Right lung (tissue), 5 donors: Measurements from ENCODE around the gene CACNA2D1. TPM values are rescaled to one million over a fixed set of nuclear protein-coding genes. Genes with fewer than 3 reads are reported as not detected.
"Not testable (repeated sequence)": the region's sequence is repeated elsewhere in the genome, so short reads cannot be mapped to it uniquely, and the experiment has no call there.

Source experiments
- DNase-seq, 2 donors: peaks; one replicate each; pipeline ENCODE4 v3.0.0-alpha.2; 2013
- polyA plus RNA-seq, 5 donors: library from polyadenylated mRNA; unstranded; fragments of 120-200 nt; gene quantifications; one replicate each; pipeline versions ENCODE4 v1.2.1 to v1.2.3, GENCODE V29; 2013; ENCODE audit warnings: inconsistent platforms in 1 of 5, low replicate concordance in 1 of 5; ENCODE audit not compliant: insufficient read length in 5 of 5, insufficient read depth in 1 of 5

Gene CACNA2D1
- polyA plus RNA-seq, 5 donors: 12.2 to 21.3 (median 18.6) TPM

DNA sequence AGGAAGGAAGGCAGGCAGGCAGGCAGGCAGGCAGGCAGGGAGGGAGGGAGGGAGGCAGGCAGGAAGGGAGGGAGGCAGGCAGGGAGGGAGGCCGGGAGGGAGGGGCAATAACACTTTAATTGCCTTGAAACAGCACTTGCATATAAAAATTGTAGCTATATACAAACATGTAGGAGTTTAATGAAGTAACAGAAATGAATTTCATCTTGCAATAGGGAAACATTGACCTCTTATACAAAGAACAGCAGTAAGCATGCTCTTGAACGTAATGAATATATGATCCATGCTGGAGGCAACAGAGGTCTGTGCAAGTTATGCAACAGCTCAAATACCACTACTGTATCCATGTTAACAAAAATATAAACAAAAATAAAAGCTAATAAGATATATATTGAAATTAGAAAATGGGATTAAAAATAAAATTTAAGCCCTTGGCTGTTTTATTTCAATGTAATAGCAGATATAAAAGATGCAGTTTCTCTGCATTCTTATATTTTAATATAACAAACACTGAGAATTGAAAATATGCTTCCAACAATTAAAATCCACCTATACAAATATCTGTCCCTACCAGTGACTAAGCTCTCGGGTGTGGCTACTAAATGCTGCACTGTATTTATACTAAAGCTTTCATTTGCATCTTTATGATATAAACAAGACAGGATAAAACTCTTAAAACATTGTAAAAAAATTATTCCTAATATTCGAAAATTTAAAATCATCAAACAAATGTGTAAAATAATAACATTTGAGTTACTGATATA lies 50.3 kb downstream of the CACNA2D1 start:
- DNase-seq: peak; percentile 66 to 77

DNA sequence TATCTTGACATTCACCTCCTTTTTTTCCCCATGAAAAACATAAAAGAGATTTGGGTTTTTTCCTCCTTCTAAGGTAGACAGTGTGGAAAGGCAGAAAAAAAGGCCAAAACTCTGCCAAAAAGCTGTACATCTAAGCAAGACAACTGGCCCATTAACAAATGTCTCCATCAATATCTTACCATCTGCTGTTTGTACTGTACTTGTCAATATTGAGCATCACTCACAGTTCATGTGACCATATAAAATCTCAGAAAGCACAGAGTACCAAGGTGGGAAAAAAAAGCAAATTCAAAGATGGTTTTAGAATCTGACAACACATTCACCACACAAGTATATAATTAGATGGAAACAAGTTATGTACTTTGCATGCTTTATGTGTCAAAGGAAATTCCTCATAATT lies 52.6 kb downstream of the CACNA2D1 start:
- DNase-seq: no peak

DNA sequence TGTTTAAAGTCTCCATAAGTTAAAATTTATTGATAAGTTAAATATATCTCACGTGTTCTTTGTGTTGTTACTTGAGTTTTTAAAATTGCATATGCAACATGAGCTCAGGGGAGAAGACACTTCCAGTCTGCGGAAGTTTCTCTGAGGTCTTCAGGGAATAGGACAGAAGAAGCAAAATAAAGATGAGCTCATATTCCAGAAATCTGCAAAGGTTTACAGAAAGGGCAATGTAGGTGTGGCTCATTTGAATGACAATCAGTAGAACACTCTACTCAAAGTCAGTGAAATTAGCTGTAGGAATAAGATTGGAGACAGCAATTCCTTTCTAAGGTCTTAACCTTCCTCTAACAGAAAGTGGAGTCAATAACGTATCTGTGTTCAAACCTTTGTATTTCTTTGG lies 53.7 kb downstream of the CACNA2D1 start:
- no peak for DNase-seq

GRCh38 chr7:82388138-82388537 lies 55.4 kb downstream of the CACNA2D1 start:
- DNase-seq: no peak

DNA sequence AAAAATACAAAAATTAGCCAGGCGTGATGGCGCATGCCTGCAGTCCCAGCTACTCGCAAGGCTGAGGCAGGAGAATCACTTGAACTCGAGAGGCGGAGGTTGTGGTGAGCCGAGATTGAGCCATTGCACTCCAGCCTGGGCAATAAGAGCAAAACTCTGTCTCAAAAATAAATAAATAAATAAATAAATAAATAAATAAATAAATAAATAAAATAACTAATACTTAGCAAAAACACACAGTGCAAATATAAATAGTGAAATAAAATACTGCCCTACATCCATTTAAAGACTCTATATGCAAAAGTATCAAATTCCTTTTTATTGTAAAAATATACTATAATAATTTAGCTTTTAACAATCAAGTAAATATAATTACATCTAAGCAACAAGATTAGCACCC lies 57.0 kb downstream of the CACNA2D1 start:
- not testable (repeated sequence) for DNase-seq

GRCh38 chr7:82384779-82385178 lies 58.8 kb downstream of the CACNA2D1 start:
- no peak for DNase-seq

DNA sequence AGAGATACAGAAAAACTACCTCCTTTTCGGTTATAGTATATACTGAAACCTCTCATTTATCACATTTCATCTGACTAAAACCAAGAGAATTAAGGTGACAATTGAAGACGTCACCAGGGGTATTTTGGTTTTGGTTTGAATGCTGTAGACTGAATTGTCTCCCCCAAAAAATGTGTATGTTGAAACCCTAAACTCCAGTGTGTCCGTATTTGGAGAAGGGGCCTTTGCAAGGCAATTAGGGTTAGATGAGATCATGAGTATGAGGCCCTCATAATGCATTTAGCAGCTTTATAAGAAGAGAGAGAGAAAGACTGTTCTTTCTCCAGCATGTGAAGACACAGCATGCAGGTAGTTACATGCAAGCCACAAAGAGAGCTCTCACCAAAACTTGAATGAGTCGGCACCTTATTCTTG lies 59.5 kb downstream of the CACNA2D1 start:
- no peak for DNase-seq

DNA sequence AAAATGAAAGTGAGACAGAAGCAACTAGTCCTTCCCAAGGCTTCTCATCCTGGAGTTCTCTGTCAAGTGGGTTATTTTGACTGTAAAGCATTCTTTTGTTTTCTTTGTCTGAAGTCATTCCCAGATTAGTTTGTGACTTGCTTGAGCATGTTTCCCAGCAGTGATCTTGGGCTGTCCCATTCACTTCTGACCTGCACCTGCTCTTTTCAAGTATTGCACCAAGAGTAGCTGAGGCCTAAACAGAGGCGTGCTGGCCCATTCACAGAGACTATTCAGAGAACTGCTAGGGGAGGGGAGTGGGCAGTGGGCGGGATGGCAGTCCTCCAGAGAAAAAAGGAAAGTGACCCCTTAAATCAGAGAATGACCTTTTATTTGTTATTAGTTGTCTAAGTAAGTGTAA lies 61.3 kb downstream of the CACNA2D1 start:
- no peak for DNase-seq

GRCh38 chr7:82376739-82377138 lies 66.8 kb downstream of the CACNA2D1 start:
- DNase-seq: no peak

GRCh38 chr7:82375713-82376112 lies 67.9 kb downstream of the CACNA2D1 start:
- DNase-seq: no peak

DNA sequence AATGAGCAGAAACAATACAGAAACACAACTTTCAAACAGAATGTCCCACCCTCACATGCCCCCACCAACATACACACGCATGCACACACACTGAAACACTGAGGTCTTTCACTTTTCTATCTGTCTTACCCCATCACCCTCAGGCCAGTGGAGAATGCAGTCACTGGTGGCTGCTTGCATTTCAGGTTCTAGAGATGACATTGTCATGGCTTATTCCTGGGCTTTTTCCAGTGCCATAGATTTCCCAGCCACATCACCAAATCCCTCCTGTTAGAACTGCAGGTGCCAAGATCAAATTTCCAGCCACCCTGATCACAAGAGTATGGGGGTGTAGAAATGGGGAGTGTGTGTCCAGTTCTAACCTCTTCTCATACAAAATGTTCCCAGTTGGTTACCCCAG lies 68.4 kb downstream of the CACNA2D1 start:
- DNase-seq: no peak

- DNase-seq: no peak
These were observed 69.5 kb downstream of the CACNA2D1 start for GRCh38 chr7:82373926-82374635.

GRCh38 chr7:82364671-82365070 lies 78.9 kb downstream of the CACNA2D1 start:
- no peak for DNase-seq

DNA sequence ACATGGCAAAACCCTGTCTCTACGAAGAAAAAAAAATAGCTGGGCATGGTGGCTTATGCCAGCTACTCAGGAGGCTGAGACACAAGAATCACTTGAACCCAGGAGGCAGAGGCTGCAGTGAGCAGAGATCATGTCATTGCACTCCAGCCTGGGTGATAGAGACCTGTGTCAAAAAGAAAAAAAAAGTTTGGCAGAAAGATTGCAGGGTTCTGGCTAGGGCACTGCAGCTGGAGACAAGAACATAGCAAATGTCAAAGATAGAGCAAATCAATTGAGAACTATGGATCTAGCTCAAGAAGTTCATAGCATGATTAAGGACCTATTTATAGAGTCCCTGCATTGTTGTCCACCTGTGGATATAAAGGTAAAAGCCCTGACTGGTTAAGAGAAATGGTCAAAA lies 79.5 kb downstream of the CACNA2D1 start:
- DNase-seq: no peak

DNA sequence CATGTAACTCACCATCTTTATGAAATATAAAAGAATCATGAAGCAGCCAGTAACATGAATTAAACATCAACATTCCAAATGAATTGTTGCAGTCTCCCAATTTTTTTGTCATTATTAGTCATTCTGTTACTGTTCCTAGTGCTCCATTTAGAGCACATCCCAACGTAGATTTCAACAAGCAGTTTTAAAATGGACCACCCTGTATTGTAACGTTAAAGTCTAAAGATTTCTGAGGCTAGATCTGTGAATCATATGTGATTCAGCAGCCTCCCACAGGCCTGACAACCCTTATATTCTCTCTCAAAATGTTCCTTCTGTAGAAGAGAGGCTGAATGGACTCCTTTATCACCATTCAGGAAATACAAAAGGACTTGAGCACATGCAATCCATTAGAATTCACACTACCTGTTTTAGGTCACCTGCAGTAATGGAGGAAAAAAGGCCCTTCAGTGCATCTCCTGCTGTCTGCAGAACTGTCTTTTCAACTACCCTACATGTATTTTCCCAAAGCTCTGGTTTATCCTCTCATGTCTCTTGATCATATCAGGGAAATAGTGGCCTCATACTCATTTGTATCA lies 81.4 kb downstream of the CACNA2D1 start:
- no peak for DNase-seq

- no peak for DNase-seq
These were observed 82.8 kb downstream of the CACNA2D1 start for GRCh38 chr7:82360591-82361368.

DNA sequence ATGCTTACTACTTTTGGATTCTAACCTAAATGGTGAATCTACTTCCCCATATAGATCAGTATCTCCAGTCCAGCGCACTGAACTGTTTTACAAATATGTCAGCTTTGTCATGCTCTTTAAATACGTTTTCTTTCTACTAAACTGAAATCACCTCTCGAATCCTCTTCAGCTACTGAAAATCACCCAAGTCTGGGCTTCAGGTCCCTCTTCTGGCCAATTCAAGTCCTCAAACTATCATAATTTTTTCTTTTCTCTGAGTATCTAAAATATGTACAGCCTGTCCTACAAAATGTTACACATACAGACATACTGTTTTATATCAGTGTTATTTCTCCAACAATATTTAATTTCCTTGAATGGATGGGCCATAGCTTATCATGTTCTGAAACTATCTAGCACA lies 84.2 kb downstream of the CACNA2D1 start:
- no peak for DNase-seq

DNA sequence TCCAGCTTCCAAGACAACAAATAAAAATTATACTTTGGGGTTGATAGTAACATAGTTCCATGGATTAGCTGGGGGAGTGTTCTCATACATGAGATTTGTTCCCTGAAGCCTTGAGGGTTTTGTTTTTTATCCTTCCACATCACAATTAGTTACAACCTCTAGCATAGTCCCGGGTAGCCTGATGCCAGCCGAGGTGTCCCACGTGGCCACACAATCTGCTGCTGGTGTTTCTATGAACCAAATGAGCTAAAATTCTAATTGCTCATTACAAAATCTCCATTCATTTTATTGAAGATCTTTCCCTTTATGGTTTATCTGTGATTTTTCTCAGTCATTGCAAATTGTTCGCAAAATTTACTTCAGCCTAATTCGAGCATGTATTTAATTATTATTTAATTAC lies 84.7 kb downstream of the CACNA2D1 start:
- DNase-seq: no peak

GRCh38 chr7:82358009-82358578 lies 85.5 kb downstream of the CACNA2D1 start:
- DNase-seq: no peak

DNA sequence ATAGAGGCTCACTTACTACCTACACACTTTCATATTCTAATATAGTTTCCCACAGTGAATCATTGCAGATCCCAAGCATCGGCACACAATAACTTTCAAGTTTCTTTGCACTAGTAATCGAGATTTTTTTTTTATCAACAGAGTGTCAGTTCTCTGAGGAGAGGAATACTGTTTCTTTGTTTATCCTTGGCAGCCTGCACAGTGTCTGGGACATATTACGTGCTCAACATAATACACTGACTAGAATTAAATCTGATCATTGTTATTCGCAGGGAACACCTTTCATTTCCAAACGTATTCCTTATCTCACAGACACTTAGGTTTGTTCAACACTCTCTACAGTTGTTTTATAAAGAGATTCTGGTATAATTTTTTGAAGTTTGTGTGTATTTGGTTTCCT lies 95.3 kb downstream of the CACNA2D1 start:
- no peak for DNase-seq

DNA sequence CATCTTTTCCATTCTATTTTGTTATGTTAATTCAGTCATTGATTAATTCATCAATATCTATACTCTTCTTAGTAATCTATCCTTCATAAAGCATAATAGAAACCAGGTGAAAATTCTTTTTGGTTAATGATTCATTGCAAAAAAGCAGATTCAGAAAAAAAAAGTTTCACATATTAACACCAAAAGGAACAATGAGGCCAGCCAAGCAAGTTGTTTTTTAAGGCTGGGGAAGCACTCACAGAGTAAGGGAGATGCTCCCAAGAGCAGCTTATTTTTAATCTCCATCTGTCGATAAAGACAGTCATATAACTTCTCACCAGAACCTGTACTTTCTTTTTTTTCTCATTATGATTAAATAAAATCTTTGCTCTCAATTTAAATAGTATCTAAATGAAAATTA lies 95.8 kb downstream of the CACNA2D1 start:
- no peak for DNase-seq

DNA sequence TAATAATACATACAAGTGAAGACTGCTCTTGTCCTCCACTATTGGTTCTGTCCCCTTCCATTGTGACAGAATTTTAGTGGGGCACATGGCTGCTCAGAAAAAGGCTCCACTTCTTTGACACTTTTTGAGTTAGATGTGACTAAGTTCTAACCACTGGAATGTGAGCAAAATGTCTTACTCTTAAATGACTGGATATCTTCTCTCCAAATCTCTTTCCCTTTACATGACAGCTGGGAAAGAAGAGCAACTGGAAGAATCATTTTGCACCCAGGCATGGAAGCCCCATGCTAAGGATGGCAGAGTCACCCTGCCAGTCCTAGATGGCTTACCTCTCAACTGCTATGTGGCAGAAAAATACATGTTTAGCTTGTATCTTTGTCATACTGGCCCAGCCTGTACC lies 97.7 kb downstream of the CACNA2D1 start:
- DNase-seq: no peak
